Epithelial cell of esophagus (primary cell): Measurements from ENCODE around the gene BAG5.

Experiments
- DNase-seq: peaks from one replicate; pipeline ENCODE4 v3.0.0; 2010; ENCODE audit warnings: low read depth
- H3K4me3 ChIP-seq: 2 replicates; pipeline ENCODE4 v1.5.1; 2011; ENCODE audit warnings: mild to moderate bottlenecking, low read length, control low read depth
- CTCF ChIP-seq: IDR thresholded peaks from 2 replicates; pipeline ENCODE4 v1.5.1; 2011; ENCODE audit warnings: low read depth, mild to moderate bottlenecking, low read length, control low read depth, inconsistent platforms; ENCODE audit not compliant: insufficient read depth; ENCODE audit errors: missing control alignments

Gene BAG5

GRCh38 chr14:103558071-103558882 lies 4.2 kb downstream of the BAG5 start:
- peak; percentile 68 for DNase-seq
- no peak overlapping the region for H3K4me3 ChIP-seq
- TF ChIP-seq CTCF, result no peak

- no peak overlapping the region for H3K4me3 ChIP-seq
- TF ChIP-seq CTCF, result no peak
- DNase-seq, result no peak
Observed at GRCh38 chr14:103556946-103557758, 5.3 kb downstream of the BAG5 start.

- no peak for TF ChIP-seq CTCF
- no peak for DNase-seq
- H3K4me3 ChIP-seq, result no peak overlapping the region
Observed at GRCh38 chr14:103555559-103556337, 6.7 kb downstream of the BAG5 start.

- no peak overlapping the region for H3K4me3 ChIP-seq
- DNase-seq, result no peak
- no peak for TF ChIP-seq CTCF
Observed at GRCh38 chr14:103552846-103553210, 9.6 kb downstream of the BAG5 start.

- no peak for TF ChIP-seq CTCF
- peak; percentile 70 for DNase-seq
- H3K4me3 ChIP-seq, result no peak overlapping the region
Observed at GRCh38 chr14:103552011-103552845, 10.2 kb downstream of the BAG5 start.

GRCh38 chr14:103551338-103551762 lies 11.1 kb downstream of the BAG5 start:
- no peak overlapping the region for H3K4me3 ChIP-seq
- no peak for DNase-seq
- no peak for TF ChIP-seq CTCF
